Activated CD4-positive, alpha-beta T cell treated with anti-CD3 and anti-CD28 coated beads, Interleukin-2, amount 10 ng/mL, durations not matched to agents 7 days and 5 days (primary cell): ENCODE measurements around the gene NUDT5. TPM values are rescaled to one million over a fixed set of nuclear protein-coding genes. Genes with fewer than 3 reads are reported as not detected.

Experiments
- CTCF ChIA-PET: fragments of 350-600 bp; sonication (Branson Sonifier 250); formaldehyde crosslinking; loops from one replicate; lab custom pipeline; 2021; ENCODE audit warnings: antibody characterized with exemption; lab: Charles Lee
- POLR2A ChIA-PET: fragments of 350-600 bp; sonication (Branson Sonifier 250); formaldehyde crosslinking; loops from one replicate; lab custom pipeline; 2021; ENCODE audit warnings: antibody characterized with exemption; lab: Charles Lee
- DNase-seq: peaks from one replicate; pipeline ENCODE4 v3.0.0-alpha.2; 2020
- H3K27ac Mint-ChIP-seq: one replicate; pipeline ENCODE4 v1.8.0; 2021; ENCODE audit warnings: mild to moderate bottlenecking, moderate library complexity, mixed read lengths
- H3K27me3 Mint-ChIP-seq: one replicate; pipeline ENCODE4 v1.8.0; 2021; ENCODE audit warnings: mixed read lengths
- H3K36me3 Mint-ChIP-seq: one replicate; pipeline ENCODE4 v1.8.0; 2021; ENCODE audit warnings: low read depth, mixed read lengths
- H3K4me1 Mint-ChIP-seq: one replicate; pipeline ENCODE4 v1.8.0; 2021; ENCODE audit warnings: mixed read lengths
- H3K4me3 Mint-ChIP-seq: one replicate; pipeline ENCODE4 v1.8.0; 2021; ENCODE audit warnings: mild to moderate bottlenecking, moderate library complexity, mixed read lengths
- H3K9me3 Mint-ChIP-seq: one replicate; pipeline ENCODE4 v1.8.0; 2021; ENCODE audit warnings: mixed read lengths
- total RNA-seq, 2 experiments: library from RNA; stranded (reverse); gene quantifications; one replicate each; pipeline ENCODE4 v1.2.3, GENCODE V29; 2021

NUDT5 gene
- total RNA-seq, 2 experiments from 2014 or later, result 90.1 to 97.9 TPM

GRCh38 chr10:12198156-12198555, 2.5 kb upstream of the NUDT5 start:
- H3K36me3 Mint-ChIP-seq, result peaks cover 42% of the 10 kb centered on the region
- H3K4me3 Mint-ChIP-seq, result peak overlapping the region; percentile 59
- H3K27ac Mint-ChIP-seq, result no peak overlapping the region
- ChIA-PET CTCF (no interaction called here), POLR2A (interaction anchor here (0.7 kb wide), 1 partner anchor 131 kb away, joined by 3 read pairs; no protein-coding TSS in a partner anchor)
- H3K4me1 Mint-ChIP-seq, result peaks cover 62% of the 10 kb centered on the region
- H3K27me3 Mint-ChIP-seq, result no peaks in the 10 kb centered on the region
- no peaks in the 10 kb centered on the region for H3K9me3 Mint-ChIP-seq
- DNase-seq, result no peak

DNA sequence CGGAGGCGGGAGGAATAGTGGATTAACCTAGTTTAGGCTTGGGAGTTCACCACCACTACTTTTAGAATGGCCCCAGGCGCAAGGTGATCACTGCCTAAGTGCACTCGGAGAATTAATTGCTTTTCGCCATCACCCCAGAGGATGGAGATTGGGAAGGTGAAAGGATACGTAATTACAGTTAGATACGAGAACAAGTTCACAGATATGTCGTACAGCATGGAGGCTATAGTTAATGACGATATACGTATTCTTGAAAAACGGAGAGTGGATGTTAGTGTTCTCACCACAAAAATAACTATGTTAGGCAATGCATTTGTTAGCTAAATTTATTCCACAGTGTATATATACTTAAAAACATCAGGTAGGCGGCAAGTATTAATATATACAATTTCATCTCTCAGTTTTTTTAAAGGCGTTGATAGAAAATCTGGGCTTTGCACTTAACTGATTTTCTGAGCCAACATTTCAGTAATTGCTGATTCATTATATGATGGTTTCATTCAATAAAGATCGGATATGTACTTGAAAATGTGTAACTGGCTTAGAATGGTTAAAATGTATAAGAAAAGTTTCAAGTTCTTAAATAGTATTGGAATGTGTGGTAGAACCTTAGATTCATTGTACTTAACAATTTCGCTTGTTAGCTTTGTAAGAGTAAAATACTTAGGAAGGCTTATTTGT, 980 bp upstream of the NUDT5 start:
- no peak for DNase-seq
- Mint-ChIP-seq H3K27me3 (no peaks in the 10 kb centered on the region), H3K27ac (peak overlapping the region; percentile 95)

GRCh38 chr10:12195281-12195602, 449 bp downstream of the NUDT5 start:
- Mint-ChIP-seq H3K27ac (peak overlapping the region; percentile 95), H3K4me3 (peak overlapping the region; percentile 92), H3K36me3 (peaks cover 45% of the 10 kb centered on the region), H3K4me1 (peaks cover 63% of the 10 kb centered on the region), H3K9me3 (no peaks in the 10 kb centered on the region), H3K27me3 (no peaks in the 10 kb centered on the region)
- ChIA-PET POLR2A (interaction anchor here (0.6 kb wide), 1 partner anchor 9 kb away, joined by 13 read pairs; no protein-coding TSS in a partner anchor), CTCF (interaction anchor here (0.8 to 1.8 kb wide), 7 partner anchors 9 to 56 kb away, joined by 3 to 8 read pairs (median 4); no protein-coding TSS in a partner anchor)
- DNase-seq, result no peak

More for the DNA sequence above, 980 bp upstream of the NUDT5 start:
- ChIA-PET CTCF (interaction anchor here (0.6 to 1.6 kb wide), 3 partner anchors 10 to 18 kb away, joined by 3 to 8 read pairs (median 4); no protein-coding TSS in a partner anchor), POLR2A (interaction anchor here (0.7 kb wide), 1 partner anchor 29 kb away, joined by 3 read pairs; no protein-coding TSS in a partner anchor)
- H3K9me3 Mint-ChIP-seq, result no peaks in the 10 kb centered on the region
- H3K36me3 Mint-ChIP-seq, result peaks cover 47% of the 10 kb centered on the region
- H3K4me1 Mint-ChIP-seq, result peaks cover 64% of the 10 kb centered on the region
- peak overlapping the region; percentile 92 for H3K4me3 Mint-ChIP-seq

DNA sequence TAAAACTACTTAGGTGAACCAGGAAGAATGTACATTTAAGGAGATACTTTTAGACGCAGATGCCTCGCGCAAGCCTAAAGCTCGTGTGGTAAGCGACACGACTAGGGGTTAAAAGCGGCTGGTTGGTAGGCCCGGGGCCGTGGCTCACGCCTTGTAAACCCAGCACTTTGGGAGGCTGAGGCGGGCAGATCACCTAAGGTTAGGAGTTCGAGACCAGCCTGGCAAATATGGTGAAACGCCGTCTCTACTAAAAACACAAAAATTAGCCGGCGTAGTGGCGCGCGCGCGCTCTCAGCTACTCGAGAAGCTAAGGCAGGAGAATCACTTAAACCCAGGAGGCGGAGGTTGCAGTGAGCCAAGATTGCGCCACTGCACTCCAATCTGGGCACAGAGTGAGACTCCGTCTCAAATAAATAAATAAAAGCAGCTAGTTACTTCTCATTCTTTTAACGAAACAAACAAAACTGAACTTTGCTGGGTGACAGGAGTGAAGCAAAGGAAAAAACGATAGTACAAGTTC, 879 bp downstream of the NUDT5 start:
- Mint-ChIP-seq H3K4me1 (peaks cover 67% of the 10 kb centered on the region), H3K36me3 (peaks cover 47% of the 10 kb centered on the region), H3K4me3 (peak overlapping the region; percentile 92), H3K9me3 (no peaks in the 10 kb centered on the region), H3K27ac (peak overlapping the region; percentile 95), H3K27me3 (no peaks in the 10 kb centered on the region)
- peak; percentile 43 for DNase-seq
- POLR2A ChIA-PET, result no interaction called here
- CTCF ChIA-PET, result interaction anchor here (0.6 to 1.8 kb wide), 5 partner anchors 9 to 232 kb away, joined by 3 to 7 read pairs (median 3); no protein-coding TSS in a partner anchor

- no peak overlapping the region for H3K27ac Mint-ChIP-seq
- H3K4me3 Mint-ChIP-seq, result no peak overlapping the region
- H3K27me3 Mint-ChIP-seq, result no peaks in the 10 kb centered on the region
- ChIA-PET POLR2A (no interaction called here), CTCF (no interaction called here)
- H3K4me1 Mint-ChIP-seq, result peaks cover 59% of the 10 kb centered on the region
- no peak for DNase-seq
- no peaks in the 10 kb centered on the region for H3K9me3 Mint-ChIP-seq
- H3K36me3 Mint-ChIP-seq, result peaks cover 41% of the 10 kb centered on the region
Measured at GRCh38 chr10:12193193-12193592, 2.5 kb downstream of the NUDT5 start.

GRCh38 chr10:12191715-12192114, 4.0 kb downstream of the NUDT5 start:
- H3K9me3 Mint-ChIP-seq, result no peaks in the 10 kb centered on the region
- H3K4me3 Mint-ChIP-seq, result no peak overlapping the region
- DNase-seq, result no peak
- H3K4me1 Mint-ChIP-seq, result peaks cover 63% of the 10 kb centered on the region
- H3K27ac Mint-ChIP-seq, result peak overlapping the region; percentile 26
- peaks cover 50% of the 10 kb centered on the region for H3K36me3 Mint-ChIP-seq
- H3K27me3 Mint-ChIP-seq, result no peaks in the 10 kb centered on the region
- POLR2A ChIA-PET, result no interaction called here
- CTCF ChIA-PET, result no interaction called here

- Mint-ChIP-seq H3K27ac (no peak overlapping the region), H3K27me3 (no peaks in the 10 kb centered on the region), H3K4me1 (peaks cover 64% of the 10 kb centered on the region), H3K9me3 (no peaks in the 10 kb centered on the region), H3K36me3 (peaks cover 59% of the 10 kb centered on the region), H3K4me3 (no peak overlapping the region)
- POLR2A ChIA-PET, result no interaction called here
- CTCF ChIA-PET, result interaction anchor here (0.7 to 1.3 kb wide), 2 partner anchors 24 to 152 kb away, joined by 4 read pairs; no protein-coding TSS in a partner anchor
- no peak for DNase-seq
Measured at GRCh38 chr10:12189426-12189825, 6.3 kb downstream of the NUDT5 start.

DNA sequence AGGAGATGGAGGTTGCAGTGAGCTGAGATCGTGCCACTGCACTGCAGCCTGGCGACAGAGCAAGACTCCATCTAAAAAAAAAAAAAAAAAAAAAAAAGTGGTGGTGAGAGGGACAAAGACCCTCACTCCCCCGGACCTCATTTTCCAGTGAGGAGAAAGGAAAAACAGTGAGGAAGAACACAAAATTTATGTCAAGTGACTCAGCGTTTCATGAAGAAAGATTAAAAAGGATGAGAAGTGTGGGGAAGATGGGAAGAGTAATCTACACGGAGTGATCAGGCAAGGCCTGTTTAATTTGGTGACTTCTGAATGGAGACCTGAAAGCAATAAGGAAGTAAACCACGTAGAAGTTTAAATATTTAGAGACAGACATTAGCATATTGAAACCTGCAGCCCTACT, 7.0 kb downstream of the NUDT5 start:
- DNase-seq, result no peak
- Mint-ChIP-seq H3K27me3 (no peaks in the 10 kb centered on the region), H3K36me3 (peaks cover 55% of the 10 kb centered on the region), H3K27ac (no peak overlapping the region), H3K4me1 (peaks cover 57% of the 10 kb centered on the region), H3K4me3 (no peak overlapping the region), H3K9me3 (no peaks in the 10 kb centered on the region)
- ChIA-PET POLR2A (no interaction called here), CTCF (no interaction called here)

- ChIA-PET POLR2A (no interaction called here), CTCF (interaction anchor here (1.8 kb wide), 1 partner anchor 10 kb away, joined by 4 read pairs; no protein-coding TSS in a partner anchor)
- H3K4me3 Mint-ChIP-seq, result no peak overlapping the region
- peaks cover 49% of the 10 kb centered on the region for H3K4me1 Mint-ChIP-seq
- DNase-seq, result no peak
- peaks cover 2% of the 10 kb centered on the region for H3K9me3 Mint-ChIP-seq
- no peaks in the 10 kb centered on the region for H3K27me3 Mint-ChIP-seq
- no peak overlapping the region for H3K27ac Mint-ChIP-seq
- H3K36me3 Mint-ChIP-seq, result peaks cover 59% of the 10 kb centered on the region
Measured at GRCh38 chr10:12187321-12187905, 8.3 kb downstream of the NUDT5 start.

GRCh38 chr10:12186323-12186722, 9.4 kb downstream of the NUDT5 start:
- POLR2A ChIA-PET, result interaction anchor here (1.0 kb wide), 1 partner anchor 9 kb away, joined by 13 read pairs; the partner anchor contains the start of gene NUDT5
- CTCF ChIA-PET, result interaction anchor here (0.6 to 1.3 kb wide), 2 partner anchors 9 to 108 kb away, joined by 4 to 7 read pairs; partner anchors contain the start of genes CDC123 and NUDT5
- Mint-ChIP-seq H3K9me3 (peaks cover 2% of the 10 kb centered on the region), H3K4me1 (peaks cover 49% of the 10 kb centered on the region), H3K27ac (peak overlapping the region; percentile 51), H3K4me3 (no peak overlapping the region), H3K27me3 (no peaks in the 10 kb centered on the region), H3K36me3 (peaks cover 59% of the 10 kb centered on the region)
- DNase-seq, result no peak

DNA sequence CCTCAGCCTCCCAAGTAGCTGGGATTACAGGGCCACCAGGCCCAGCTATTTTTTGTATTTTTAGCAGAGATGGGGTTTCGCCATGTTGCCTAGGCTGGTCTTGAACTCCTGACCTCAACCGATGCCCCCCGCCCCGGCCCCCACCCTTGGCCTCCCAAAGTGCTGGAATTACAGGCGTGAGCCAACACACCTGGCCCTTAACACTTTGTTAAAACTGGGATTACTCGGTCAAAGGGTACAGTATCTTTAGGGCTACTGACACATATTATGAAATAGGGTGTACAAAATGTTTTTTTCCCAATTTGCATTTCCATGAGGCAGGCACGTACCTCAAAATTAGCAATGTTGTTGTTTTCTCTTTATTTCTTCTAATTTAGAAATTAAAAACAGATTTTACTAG, 11.5 kb downstream of the NUDT5 start:
- ChIA-PET POLR2A (no interaction called here), CTCF (interaction anchor here (1.1 kb wide), 1 partner anchor 11 kb away, joined by 3 read pairs; no protein-coding TSS in a partner anchor)
- Mint-ChIP-seq H3K4me1 (peaks cover 58% of the 10 kb centered on the region), H3K36me3 (peaks cover 63% of the 10 kb centered on the region), H3K27ac (no peak overlapping the region), H3K4me3 (no peak overlapping the region), H3K27me3 (no peaks in the 10 kb centered on the region), H3K9me3 (peaks cover 2% of the 10 kb centered on the region)
- no peak for DNase-seq

DNA sequence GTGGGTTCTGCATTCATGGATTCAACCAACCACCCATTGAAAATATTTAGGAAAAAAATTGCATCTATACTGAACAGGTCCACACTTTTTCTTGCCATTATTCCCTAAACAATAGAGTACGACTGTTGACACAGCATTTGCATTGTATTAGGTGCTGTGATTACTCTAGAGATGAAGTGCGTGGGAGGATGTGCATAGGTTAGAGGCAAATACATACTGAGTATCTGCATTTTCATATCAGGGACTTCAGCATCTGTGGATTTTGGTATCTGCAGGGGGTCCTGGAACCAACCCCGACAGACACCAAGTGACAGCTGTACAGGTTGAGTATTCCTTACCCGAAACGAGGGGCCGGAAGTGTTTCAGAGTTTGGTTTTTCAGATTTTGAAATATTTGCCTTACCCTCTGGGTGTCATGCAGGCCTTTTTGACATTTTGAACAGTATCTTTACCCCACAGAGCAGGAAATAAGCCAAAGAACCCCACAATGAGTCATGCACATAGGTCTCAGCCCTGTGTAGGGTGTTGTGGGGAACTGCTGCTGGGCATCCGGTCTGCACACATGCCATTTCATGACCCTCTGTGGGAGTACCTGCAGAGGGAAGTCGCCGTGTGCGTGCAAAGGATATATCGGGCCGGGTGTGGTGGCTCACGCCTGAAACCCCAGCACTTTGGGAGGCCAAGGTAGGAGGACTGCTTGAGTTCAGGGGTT, 14.5 kb downstream of the NUDT5 start:
- peak overlapping the region; percentile 92 for H3K27ac Mint-ChIP-seq
- H3K27me3 Mint-ChIP-seq, result no peaks in the 10 kb centered on the region
- H3K36me3 Mint-ChIP-seq, result peaks cover 61% of the 10 kb centered on the region
- DNase-seq, result peak; percentile 77
- ChIA-PET CTCF (interaction anchor here (1.4 kb wide), 1 partner anchor 23 kb away, joined by 3 read pairs; no protein-coding TSS in a partner anchor), POLR2A (no interaction called here)
- no peak overlapping the region for H3K4me3 Mint-ChIP-seq
- peaks cover 43% of the 10 kb centered on the region for H3K4me1 Mint-ChIP-seq
- peaks cover 2% of the 10 kb centered on the region for H3K9me3 Mint-ChIP-seq
